ENCODE data around the gene SSBP3. TPM values are rescaled to one million over a fixed set of nuclear protein-coding genes. Genes with fewer than 3 reads are reported as not detected.

SSBP3 gene
- total and polyA plus RNA-seq, 2 of the 13 experiments (the other 11 are each of a cell fraction or from before 2014, with no cell fraction given) = 8.5 to 17.6 TPM

GRCh38 chr1:54312796-54313316, 93.3 kb downstream of the SSBP3 start:
- FAIRE-seq = no peak

More at GRCh38 chr1:54312796-54313316, 93.3 kb downstream of the SSBP3 start:
- no peak for TF ChIP-seq ZNF740 (CRISPR knock-in tag; IDR thresholded peaks at IDR 0.05)
- TF ChIP-seq, protein P1, sequence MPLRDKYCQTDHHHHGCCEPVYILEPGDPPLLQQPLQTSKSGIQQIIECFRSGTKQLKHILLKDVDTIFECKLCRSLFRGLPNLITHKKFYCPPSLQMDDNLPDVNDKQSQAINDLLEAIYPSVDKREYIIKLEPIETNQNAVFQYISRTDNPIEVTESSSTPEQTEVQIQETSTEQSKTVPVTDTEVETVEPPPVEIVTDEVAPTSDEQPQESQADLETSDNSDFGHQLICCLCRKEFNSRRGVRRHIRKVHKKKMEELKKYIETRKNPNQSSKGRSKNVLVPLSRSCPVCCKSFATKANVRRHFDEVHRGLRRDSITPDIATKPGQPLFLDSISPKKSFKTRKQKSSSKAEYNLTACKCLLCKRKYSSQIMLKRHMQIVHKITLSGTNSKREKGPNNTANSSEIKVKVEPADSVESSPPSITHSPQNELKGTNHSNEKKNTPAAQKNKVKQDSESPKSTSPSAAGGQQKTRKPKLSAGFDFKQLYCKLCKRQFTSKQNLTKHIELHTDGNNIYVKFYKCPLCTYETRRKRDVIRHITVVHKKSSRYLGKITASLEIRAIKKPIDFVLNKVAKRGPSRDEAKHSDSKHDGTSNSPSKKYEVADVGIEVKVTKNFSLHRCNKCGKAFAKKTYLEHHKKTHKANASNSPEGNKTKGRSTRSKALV (CRISPR knock-in tag; IDR thresholded peaks at IDR 0.05) = no peak
- 0 out of 2 replicates have a peak, but pooled peaks have one; percentile 35 for TF ChIP-seq ZNF362 (CRISPR knock-in tag; IDR thresholded peaks at IDR 0.05; ENCODE audit: borderline replicate concordance)
- TF ChIP-seq GABPA (IDR thresholded peaks at IDR 0.05; ENCODE audit: low read depth, low read length) = no peak
- peak; percentile 49 for TF ChIP-seq GABPA (CRISPR knock-in tag; IDR thresholded peaks at IDR 0.05; ENCODE audit: low read depth)
- TF ChIP-seq, protein P2, sequence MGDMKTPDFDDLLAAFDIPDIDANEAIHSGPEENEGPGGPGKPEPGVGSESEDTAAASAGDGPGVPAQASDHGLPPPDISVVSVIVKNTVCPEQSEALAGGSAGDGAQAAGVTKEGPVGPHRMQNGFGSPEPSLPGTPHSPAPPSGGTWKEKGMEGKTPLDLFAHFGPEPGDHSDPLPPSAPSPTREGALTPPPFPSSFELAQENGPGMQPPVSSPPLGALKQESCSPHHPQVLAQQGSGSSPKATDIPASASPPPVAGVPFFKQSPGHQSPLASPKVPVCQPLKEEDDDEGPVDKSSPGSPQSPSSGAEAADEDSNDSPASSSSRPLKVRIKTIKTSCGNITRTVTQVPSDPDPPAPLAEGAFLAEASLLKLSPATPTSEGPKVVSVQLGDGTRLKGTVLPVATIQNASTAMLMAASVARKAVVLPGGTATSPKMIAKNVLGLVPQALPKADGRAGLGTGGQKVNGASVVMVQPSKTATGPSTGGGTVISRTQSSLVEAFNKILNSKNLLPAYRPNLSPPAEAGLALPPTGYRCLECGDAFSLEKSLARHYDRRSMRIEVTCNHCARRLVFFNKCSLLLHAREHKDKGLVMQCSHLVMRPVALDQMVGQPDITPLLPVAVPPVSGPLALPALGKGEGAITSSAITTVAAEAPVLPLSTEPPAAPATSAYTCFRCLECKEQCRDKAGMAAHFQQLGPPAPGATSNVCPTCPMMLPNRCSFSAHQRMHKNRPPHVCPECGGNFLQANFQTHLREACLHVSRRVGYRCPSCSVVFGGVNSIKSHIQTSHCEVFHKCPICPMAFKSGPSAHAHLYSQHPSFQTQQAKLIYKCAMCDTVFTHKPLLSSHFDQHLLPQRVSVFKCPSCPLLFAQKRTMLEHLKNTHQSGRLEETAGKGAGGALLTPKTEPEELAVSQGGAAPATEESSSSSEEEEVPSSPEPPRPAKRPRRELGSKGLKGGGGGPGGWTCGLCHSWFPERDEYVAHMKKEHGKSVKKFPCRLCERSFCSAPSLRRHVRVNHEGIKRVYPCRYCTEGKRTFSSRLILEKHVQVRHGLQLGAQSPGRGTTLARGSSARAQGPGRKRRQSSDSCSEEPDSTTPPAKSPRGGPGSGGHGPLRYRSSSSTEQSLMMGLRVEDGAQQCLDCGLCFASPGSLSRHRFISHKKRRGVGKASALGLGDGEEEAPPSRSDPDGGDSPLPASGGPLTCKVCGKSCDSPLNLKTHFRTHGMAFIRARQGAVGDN (CRISPR knock-in tag; IDR thresholded peaks at IDR 0.05) = peak; percentile 28; the same call in 1 of the 2 replicates
- TF ChIP-seq ZBTB38 (CRISPR knock-in tag; IDR thresholded peaks at IDR 0.05) = 0 out of 2 replicates have a peak, but pooled peaks have one; percentile 32
- peak; percentile 51 for TF ChIP-seq RARA (CRISPR knock-in tag; IDR thresholded peaks at IDR 0.05)
- ChIA-PET POLR2A (no interaction called here), CTCF (ENCODE audit: low intra/inter-chr PET ratio, low total read pairs) (no interaction called here)
- H3K9ac ChIP-seq (ENCODE audit: insufficient read depth, low read depth, low read length) = no peak overlapping the region
- no peak overlapping the region for H3K27ac ChIP-seq (ENCODE audit: extremely low read length, insufficient read depth, low read length)
- in situ Hi-C loops (cut with HindIII; ENCODE audit: extremely low pct_ligation_motif_present, low pct_unique_long_range_greater_than_20kb) = loop anchor here (10.0 kb wide), 1 partner anchor 172 kb away; no protein-coding TSS in a partner anchor
- H3K4me3 ChIP-seq (replicated peaks in 1 of 3; ENCODE audit: insufficient read depth in 1 of 3, low read depth in 2 of 3, low read length in 3 of 3) = no peak overlapping the region
- 74% methylated on average over 7 of the region's 7 CpGs for WGBS (ENCODE audit: low lambda C conversion rate)
- H3K4me1 ChIP-seq (ENCODE audit: insufficient read depth, low read length) = peaks cover 9% of the 10 kb centered on the region; the same call in 1 of the 2 replicates
- H3K9me3 ChIP-seq (ENCODE audit: low read length) = no peaks in the 10 kb centered on the region
- no peak overlapping the region for H3K4me2 ChIP-seq (ENCODE audit: low read depth, low read length)
- no TSS peak for BruUV-seq (replicated peaks)
- no peak overlapping the region for H2AFZ ChIP-seq (ENCODE audit: low read length)
- H3K36me3 ChIP-seq (replicated peaks in 1 of 2; ENCODE audit: control insufficient read depth in 1 of 2, insufficient read depth in 2 of 2, low read length in 2 of 2) = no peaks in the 10 kb centered on the region
- H3K27me3 ChIP-seq (ENCODE audit: control insufficient read depth in 1 of 2, insufficient read depth in 2 of 2, low read length in 2 of 2) = no peaks in the 10 kb centered on the region
- intact Hi-C loops (cut with micrococcal nuclease; ENCODE audit: unreplicated experiment) = no loop called here
- peaks cover 3% of the 10 kb centered on the region for H3K79me2 ChIP-seq (ENCODE audit: insufficient read depth, low read length)
- H4K20me1 ChIP-seq (ENCODE audit: insufficient read depth, low read length) = no peaks in the 10 kb centered on the region
- ATAC-seq (no peak; the same call in 1 of the 3 replicates), DNase-seq (ENCODE audit: low spot score) (peak; percentile 33)
